ENCODE measurements around the gene LAG3.

LAG3 gene

DNA sequence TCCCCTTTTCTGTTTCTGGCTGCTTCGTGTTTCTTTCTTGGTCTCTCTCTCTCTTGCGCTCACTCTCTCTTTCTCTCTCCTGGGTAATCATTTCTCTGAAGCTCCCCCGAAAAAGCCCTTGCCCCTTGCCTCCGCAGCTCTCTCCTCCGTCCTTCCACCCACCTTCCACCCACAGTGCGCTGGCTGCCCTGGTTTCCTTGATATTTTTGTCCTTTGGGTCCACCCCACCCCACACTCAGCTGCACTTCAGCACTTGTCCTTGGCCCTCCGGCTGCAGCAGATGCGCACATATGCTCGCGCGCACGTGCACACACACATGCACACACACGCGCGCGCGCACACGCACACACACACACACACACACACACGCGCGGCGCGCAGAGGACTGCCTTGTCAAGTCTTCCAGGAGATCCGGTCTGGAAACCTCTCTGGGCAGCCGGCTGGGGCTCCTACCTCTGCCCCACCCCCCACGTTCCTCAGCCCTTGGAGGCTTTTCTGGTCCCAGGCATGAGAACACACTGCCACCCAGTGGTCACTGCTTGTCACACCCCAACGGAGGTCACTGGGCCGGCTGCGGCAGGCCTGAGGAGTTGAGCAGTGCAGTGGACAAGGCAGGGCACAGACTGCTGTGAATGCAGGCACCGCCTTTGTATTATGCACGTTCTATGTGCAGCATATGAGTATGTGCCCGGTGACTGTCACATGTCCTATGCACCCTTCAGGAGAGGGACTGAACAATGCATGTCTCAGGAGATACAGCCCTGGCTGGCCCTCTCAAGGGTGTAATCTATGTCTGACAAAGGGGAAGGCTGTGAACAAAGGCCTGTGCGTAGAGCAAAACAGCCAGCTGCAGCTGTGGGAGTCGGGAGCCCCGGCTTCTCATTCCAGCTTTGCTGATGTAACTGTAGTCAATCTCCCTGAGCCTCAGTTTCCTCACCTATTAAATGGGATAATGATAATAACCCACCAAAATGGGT is 6.5 kb downstream of the LAG3 start:
- H3K4me3 ChIP-seq (ENCODE audit: low read depth, low read length), result peak overlapping the region; percentile 49
- TF ChIP-seq, protein P1, sequence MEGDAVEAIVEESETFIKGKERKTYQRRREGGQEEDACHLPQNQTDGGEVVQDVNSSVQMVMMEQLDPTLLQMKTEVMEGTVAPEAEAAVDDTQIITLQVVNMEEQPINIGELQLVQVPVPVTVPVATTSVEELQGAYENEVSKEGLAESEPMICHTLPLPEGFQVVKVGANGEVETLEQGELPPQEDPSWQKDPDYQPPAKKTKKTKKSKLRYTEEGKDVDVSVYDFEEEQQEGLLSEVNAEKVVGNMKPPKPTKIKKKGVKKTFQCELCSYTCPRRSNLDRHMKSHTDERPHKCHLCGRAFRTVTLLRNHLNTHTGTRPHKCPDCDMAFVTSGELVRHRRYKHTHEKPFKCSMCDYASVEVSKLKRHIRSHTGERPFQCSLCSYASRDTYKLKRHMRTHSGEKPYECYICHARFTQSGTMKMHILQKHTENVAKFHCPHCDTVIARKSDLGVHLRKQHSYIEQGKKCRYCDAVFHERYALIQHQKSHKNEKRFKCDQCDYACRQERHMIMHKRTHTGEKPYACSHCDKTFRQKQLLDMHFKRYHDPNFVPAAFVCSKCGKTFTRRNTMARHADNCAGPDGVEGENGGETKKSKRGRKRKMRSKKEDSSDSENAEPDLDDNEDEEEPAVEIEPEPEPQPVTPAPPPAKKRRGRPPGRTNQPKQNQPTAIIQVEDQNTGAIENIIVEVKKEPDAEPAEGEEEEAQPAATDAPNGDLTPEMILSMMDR (IDR thresholded peaks at IDR 0.05; ENCODE audit: borderline replicate concordance, insufficient read depth, low read depth, low read length), result peak; percentile 90

DNA sequence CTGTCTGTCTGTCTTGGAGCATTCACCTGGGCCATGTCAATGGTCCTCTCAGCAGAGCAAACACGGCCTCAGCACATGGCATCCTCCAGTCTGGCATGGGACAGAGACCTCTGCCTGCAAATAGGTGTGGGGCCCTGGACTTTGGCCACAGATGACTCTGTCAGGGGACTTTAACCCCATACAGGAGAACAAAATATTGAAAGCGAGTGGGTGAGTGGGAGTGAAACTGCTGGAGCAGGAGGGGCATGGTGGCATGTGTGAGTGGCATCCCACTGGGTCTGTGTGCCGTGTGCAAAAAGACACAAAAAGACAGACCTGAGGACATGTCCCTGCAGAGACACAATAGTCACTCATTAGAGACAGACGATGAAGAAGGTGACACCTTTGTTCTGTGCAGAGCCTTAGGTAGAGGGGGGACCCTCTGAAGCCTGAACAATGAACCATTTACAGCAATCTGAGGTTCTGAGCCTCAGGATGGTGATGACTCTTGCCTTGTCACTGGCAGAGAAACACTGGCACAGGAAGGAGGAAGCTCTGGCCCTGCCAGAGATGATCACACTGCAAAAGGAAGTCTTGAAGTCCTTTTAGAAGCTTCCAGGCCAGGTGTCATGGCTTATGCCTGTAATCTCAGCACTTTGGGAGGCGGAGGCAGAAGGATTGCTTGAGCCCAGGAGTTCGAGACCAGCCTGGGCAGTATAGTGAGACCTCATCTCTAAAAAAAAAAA is 7.5 kb downstream of the LAG3 start:
- H3K4me3 ChIP-seq (ENCODE audit: low read depth, low read length), result no peak overlapping the region
- TF ChIP-seq, protein P1 (IDR thresholded peaks at IDR 0.05; ENCODE audit: borderline replicate concordance, insufficient read depth, low read depth, low read length), result no peak

DNA sequence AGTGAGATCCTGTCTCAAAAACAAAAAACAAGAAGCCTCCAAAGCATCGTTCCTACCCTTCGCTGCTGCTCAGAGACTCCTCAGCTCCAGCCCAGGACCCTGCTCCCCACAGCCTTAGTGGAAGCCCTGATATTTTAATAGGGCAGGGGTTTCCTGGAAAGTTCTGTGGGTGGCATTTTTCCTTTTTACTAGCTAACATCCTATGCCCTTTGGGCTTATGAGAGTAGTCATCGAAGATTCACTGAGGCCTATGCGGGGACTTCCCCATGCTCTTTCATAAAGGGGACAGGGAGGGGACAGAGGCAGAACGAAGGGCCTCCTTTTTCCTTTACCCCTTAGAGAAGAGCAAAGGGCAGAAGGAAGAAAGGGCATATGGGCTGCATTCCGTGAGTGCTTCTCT is 8.3 kb downstream of the LAG3 start:
- no peak overlapping the region for H3K4me3 ChIP-seq (ENCODE audit: low read depth, low read length)
- TF ChIP-seq, protein P1 (IDR thresholded peaks at IDR 0.05; ENCODE audit: borderline replicate concordance, insufficient read depth, low read depth, low read length), result no peak

DNA sequence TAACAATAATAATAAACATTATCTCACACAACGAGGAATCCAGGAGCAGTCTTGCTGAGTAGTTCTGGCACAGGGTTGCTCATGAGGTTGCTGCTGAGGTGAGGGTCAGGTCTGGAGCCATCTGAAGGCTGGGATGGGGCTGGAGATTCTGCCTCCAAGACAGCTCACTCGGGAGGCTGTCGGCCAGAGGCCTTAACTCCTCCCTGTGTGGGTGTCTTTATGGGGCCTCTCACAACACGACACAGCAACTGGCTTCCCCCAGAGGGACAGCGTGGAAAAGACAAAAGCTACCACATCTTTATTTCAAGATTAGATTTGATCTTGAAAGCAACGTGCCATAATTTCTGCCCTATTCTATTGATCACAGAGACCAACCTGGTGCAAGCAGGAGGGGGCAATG is 9.8 kb downstream of the LAG3 start:
- TF ChIP-seq, protein P1 (IDR thresholded peaks at IDR 0.05; ENCODE audit: borderline replicate concordance, insufficient read depth, low read depth, low read length), result no peak
- H3K4me3 ChIP-seq (ENCODE audit: low read depth, low read length), result no peak overlapping the region

DNA sequence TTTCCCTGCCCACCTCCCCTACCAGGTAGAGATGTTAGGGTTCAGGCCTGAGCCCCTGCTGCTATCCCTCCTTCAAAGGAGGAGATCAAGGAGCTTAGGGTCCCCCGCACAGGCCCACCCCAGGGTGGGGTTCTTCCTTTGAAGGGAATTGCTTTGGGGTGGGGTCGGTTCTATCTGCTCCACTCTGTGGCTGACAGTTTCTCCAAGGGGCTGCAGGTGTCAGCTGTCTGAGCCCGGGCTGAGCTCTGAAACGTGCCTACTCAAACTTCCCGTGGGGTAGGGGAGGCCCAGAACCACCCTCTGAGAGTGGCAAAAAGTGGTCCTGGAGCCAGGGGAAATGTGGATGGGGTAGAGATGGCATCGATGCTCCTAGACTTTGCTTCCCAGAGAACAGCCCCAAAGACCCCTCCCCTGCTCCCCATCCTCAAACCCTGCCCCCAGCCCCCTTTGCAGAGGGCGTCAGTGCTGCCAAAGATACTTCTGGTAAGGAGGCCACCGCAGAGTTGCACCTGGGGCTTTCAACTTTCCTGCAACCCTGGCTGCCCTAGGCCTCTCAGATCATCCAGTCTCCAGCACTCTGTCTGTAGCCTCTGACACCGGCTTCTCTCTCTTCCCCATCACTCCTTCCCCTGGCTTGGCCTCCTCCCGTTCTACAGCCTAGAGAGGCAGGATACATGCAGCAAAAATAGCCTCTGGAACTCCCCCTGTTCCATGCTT is 10.7 kb downstream of the LAG3 start:
- TF ChIP-seq, protein P1 (IDR thresholded peaks at IDR 0.05; ENCODE audit: borderline replicate concordance, insufficient read depth, low read depth, low read length), result no peak
- H3K4me3 ChIP-seq (ENCODE audit: low read depth, low read length), result no peak overlapping the region

DNA sequence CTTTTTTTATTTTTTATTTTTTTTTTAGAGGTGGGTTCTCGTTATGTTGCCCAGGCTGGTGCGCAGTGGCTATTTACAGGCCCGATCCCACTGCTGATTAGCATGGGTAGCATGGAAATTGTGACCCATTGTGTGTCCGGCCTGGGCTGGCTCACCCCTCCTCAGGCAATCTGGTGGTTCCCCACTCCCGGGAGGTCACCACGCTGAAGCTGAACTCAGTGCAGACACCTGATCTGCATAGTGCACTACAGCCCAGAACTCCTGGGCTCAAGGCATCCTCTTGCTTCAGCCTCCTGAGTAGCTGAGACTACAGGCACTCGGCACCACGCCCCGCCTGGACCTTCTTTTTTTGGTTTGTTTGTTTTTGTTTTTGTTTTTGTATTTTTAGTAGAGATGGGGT is 11.5 kb downstream of the LAG3 start:
- TF ChIP-seq, protein P1 (IDR thresholded peaks at IDR 0.05; ENCODE audit: borderline replicate concordance, insufficient read depth, low read depth, low read length), result no peak

More for the DNA sequence above, 11.5 kb downstream of the LAG3 start:
- H3K4me3 ChIP-seq (ENCODE audit: low read depth, low read length), result no peak overlapping the region

Data from GM12875 (cell line).